HG03442 (cell line): ENCODE results near the gene RTP3.
A peak's percentile ranks its signal among the peaks of the same experiment; 100 is the strongest.

Experiments used
- ATAC-seq: cut with Tn5 transposase; IDR thresholded peaks from one replicate; pipeline ENCODE4 v1.9.1; 2021; ENCODE audit warnings: mild to moderate bottlenecking, moderate library complexity; ENCODE audit not compliant: unreplicated experiment

Gene RTP3

GRCh38 chr3:46468753-46469600 lies 28.8 kb upstream of the RTP3 start:
- no peak for ATAC-seq

GRCh38 chr3:46469680-46470357 lies 28.0 kb upstream of the RTP3 start:
- no peak for ATAC-seq

- no peak for ATAC-seq
These were observed 26.9 kb upstream of the RTP3 start for GRCh38 chr3:46470831-46471230.

GRCh38 chr3:46471371-46471914 lies 26.3 kb upstream of the RTP3 start:
- ATAC-seq: no peak

- no peak for ATAC-seq
These were observed 25.0 kb upstream of the RTP3 start for GRCh38 chr3:46472736-46473135.

GRCh38 chr3:46477145-46477544 lies 20.6 kb upstream of the RTP3 start:
- ATAC-seq: no peak

- no peak for ATAC-seq
These were observed 20.0 kb upstream of the RTP3 start for GRCh38 chr3:46477756-46478155.

GRCh38 chr3:46478341-46478740 lies 19.4 kb upstream of the RTP3 start:
- ATAC-seq: no peak

- no peak for ATAC-seq
These were observed 18.8 kb upstream of the RTP3 start for GRCh38 chr3:46479021-46479420.

- ATAC-seq: no peak
These were observed 18.1 kb upstream of the RTP3 start for GRCh38 chr3:46479696-46480095.

GRCh38 chr3:46480491-46481195 lies 17.1 kb upstream of the RTP3 start:
- no peak for ATAC-seq

GRCh38 chr3:46481636-46482035 lies 16.1 kb upstream of the RTP3 start:
- ATAC-seq: no peak

GRCh38 chr3:46482632-46483350 lies 15.0 kb upstream of the RTP3 start:
- no peak for ATAC-seq

GRCh38 chr3:46483825-46484224 lies 14.0 kb upstream of the RTP3 start:
- no peak for ATAC-seq

- no peak for ATAC-seq
These were observed 13.4 kb upstream of the RTP3 start for GRCh38 chr3:46484388-46484787.

- ATAC-seq: no peak
These were observed 12.6 kb upstream of the RTP3 start for GRCh38 chr3:46484911-46485778.

- no peak for ATAC-seq
These were observed 12.0 kb upstream of the RTP3 start for GRCh38 chr3:46485779-46486175.

- ATAC-seq: peak; percentile 90
These were observed 8.9 kb upstream of the RTP3 start for GRCh38 chr3:46488735-46489361.

- no peak for ATAC-seq
These were observed 8.4 kb upstream of the RTP3 start for GRCh38 chr3:46489381-46489780.
